CD4-positive, alpha-beta T cell treated with Interferon alpha-2 for 1 hour (primary cell): ENCODE measurements around the gene RBBP8NL.
A peak's percentile ranks its signal among the peaks of the same experiment; 100 is the strongest.
"Not testable (repeated sequence)": the region's sequence is repeated elsewhere in the genome, so short reads cannot be mapped to it uniquely, and the experiment has no call there.

Source experiments
- DNase-seq, 2 donors: peaks; one replicate each; pipeline ENCODE4 v3.0.0-alpha.2; 2020 to 2022

The RBBP8NL gene

DNA sequence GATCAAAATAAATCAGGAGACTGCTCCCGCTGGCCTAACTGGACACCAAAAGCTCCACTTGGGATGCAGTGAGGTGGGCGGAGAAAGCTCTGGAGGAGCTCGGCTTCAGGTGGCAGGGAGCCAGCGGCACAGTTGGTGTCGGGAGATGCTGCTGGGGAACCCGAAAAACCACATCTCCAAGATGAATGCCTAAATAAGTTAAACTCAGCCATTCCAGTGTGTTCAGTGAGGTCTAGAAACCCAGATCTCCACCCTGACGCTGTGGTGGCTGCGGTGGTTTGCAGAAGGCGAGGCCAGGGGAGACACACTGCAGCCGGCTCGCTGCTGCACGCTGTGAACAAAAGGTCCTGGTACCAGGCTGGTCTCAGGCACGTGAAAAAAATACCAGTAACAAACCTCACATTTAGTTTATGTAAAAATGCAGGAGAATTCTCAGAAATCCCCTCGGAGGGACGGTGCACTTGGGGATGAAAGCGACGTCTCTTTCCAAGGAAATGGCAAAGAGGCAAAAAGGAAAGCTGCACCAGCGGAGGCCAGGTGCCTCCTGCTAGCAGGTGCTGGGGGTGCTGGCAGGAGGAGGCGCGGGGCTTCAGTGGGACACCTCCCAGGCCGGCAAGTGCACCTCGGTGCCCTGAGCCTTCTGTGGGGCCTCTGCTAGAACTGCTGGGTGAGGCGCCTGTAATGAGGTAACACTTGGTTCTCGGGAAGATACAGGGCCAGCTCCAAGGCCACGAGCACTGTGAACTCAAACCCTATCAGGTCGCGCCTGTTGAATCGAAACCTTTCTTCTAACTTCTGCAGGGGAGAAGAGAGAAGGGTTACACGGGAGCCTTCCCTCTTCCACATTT is 36.8 kb downstream of the RBBP8NL start:
- no peak for DNase-seq

DNA sequence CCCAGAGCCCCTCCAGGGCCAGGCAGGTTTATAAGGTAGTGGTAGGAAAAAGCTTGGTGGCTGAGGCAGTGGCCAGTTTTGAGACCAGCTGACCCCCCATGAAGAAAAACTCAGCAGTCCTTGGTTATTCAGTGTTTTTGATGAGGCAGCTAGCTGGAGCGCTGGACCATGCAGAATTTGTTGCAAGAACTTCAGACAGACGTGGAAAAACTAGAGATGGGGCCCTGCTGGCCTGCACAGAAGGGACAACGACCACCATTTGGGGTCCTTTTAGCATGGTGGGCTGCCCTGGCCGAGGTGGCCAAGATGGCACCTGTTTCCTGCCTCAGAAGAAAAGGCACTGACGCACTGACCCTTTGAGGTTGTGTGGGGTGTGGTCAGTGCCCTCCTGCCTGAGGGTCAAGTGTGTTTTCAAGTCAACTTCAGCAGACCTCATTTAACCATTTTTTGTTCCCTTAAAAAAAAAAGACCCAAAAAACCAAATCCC is 37.7 kb downstream of the RBBP8NL start:
- DNase-seq, result no peak

DNA sequence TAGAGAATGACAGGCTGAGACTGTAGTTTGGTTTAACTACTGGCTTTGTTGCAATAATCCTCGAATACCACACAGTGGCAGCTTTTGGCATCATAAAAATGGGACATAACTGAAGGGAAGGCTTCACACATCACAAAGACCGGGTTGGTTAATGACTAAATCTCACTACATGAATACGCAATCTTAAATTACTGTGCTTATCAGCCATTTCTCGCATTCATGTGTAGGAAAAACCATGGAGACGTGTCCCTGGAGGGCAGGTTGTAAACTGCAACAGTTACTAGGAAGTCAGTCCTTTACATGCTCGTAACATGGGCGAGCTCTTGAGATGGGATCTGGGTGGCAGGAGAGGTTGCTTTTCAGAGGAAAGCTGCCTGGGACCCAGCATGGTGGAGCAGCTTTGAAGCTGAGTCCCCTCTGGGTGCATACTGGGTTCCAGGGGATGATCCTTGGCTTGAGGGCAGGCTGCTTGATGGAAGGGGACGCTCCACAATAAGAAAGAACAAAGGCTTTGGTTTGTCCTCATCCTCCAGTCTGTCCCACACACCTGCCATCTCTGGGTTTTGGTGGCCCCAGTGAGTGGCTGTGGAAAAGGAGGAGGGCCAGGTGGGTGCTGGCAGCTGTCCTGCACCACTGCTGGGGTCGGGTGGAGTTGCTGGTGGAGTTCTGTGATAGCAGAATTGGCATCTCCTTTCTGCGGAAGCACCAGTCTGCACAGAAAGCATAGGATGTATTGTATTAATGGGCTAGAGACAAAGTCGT is 38.3 kb downstream of the RBBP8NL start:
- no peak for DNase-seq

DNA sequence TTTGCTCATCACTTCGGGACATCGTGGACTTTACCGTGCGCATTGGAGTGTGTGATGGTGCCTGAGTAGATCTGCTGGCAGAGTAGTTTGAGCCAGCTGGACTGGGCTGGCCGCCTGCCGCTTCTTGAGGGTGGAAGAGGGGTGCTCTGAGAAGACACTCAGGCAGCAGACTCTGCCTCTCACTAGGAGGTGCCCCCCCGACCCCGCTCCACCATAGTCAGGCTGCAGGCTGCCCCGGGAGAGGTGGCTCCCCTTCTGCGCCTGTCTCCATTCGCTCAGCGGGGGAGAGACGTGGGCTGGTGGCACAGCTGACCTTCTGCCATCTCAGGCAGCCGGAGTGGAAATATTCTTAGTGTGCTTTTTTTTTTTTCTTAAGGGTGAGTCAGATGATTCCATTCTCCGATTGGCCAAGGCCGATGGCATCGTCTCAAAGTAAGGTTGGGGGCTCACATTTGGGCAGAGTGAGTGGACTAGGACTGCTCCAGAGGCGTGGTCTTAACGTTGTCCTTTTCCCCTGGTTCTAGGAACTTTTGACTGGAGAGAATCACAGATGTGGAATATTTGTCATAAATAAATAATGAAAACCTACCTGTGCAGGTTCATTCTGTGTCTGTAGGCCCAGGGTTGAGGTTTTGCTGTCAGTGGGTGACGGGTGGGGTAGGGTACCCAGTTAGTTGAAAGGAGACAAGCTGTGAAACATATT is 39.3 kb downstream of the RBBP8NL start:
- no peak for DNase-seq

DNA sequence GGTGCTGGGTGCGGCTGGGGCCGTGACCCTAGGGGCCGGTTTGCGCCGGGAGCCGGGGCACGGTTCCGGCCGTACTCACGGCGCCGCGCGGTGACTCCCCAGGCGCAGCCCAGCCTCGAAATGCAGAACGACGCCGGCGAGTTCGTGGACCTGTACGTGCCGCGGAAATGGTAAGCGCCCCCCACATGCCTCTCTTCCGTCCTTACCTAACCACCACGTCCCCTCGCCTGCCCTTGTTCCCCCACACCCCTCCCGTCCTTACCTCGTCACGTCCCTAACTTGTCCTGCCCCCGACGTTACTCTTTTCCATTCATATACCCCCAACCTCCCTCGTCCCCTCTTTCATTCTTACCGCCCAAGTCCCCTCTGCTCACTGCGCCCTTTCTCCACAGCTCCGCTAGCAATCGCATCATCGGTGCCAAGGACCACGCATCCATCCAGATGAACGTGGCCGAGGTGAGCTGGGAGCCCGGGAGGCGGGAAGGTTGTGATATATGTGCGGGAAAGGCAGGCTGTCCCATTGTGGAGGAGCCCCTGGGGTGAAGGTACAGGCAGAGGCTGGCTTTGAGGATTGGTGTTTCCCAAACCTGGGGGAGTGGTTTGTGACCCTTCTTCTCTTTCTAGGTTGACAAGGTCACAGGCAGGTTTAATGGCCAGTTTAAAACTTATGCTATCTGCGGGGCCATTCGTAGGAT is 40.0 kb downstream of the RBBP8NL start:
- no peak for DNase-seq

DNA sequence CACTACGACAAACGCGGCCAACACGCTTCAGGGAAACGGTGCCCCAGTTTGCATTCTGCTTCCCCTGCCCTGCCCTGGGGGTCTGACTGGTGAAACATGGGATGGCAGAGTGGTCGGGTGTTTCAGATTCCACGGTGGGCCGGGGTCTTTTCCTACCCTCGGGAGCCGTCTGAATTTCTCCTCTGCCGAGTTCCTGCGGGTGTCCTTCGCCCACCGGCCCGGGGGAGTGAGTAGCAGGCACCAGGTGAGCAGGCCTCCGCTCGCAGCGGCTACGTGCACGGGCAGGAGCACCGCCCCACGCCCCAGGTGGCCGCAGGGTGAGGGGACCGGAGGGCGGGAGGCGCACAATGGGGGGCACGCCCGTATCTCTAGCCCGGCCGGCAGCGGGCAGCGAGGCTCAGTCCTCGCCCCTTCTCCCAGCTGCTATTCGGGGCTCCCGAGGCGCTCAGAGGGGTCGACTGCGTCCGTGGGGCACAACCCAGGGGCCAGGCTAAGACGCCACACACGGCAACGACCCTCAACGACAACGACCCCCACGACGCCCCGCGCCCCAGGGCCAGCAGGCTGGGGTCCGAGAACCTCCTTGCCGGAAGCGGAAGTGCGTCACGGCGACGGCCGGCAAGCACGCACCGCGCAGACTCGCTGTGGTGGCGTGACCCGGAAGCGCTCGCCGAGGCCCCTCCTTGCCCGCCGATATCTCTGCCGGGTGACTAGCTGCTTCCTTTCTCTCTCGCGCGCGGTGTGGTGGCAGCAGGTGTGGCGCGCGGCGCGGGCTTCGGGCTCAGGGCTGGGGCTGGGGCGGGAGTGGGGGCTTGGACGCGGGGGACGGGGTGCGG is 40.7 kb downstream of the RBBP8NL start, which contains the start of gene RPS21:
RPS21 (plus strand) TSS at position 721 of the 836 bp plus-strand sequence. CDS start 236 bp downstream, outside the sequence.
- DNase-seq, result peak; percentile 93 to 94

DNA sequence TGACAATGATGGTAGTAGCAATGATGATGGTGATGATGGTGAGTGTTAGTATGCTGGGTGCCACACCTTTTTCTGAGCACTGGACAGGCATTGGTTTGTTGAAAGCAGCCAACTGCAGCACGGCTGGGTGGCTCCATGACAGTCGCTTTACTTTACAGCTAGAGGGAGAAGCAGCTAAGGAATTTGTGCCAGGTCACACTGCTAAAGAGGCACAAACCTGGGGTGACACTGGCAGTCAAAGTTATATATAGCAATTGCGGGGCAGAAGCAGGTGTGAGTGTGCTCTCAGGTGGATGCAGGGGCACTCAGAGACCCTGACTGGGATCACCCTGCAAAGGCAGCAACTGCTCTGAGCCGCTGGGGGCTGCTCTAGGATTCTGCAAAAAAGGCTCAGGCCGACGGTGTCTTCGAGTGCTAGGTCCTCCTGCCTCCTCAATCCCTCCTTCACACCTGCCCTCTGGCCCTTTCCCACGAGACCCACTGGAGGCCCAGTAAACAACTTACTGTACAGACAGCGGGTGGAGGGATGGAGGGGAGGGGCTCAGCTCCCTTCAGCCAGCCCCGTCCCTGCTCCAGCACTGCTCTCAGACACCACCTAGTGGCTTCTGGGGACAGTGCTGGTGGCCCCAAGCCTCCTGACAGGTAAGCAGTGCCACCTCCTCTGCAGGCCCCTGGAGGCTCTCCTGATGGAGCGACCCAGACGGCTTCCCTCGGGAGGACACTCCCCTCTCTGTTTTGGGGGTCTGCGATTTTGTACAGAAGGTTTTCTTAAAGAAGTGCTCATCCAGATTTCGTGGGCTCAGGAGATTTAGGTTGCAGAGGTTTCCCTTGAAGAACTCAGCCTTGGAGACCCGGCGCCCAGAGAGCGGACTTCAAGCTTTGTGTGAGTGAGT is 44.8 kb downstream of the RBBP8NL start:
- DNase-seq, result peak; percentile 80 to 84

DNA sequence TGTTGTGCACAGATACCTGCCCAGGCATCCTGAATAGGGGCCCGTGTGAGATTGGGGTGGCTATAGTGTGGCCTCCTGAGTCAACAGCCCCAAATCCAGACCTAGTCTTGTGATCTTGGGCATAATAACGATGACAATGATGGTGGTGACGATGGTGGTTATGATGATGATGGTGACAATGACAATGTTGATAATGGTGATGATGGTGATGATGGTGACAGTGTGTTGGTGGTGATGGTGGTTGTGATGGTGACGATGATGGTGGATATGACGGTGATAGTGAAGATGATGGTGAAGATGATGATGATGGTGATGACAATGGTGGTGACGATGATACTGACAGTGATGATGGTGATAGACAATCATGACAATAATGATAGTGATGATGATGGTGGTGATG is 45.5 kb downstream of the RBBP8NL start:
- DNase-seq, result no peak

DNA sequence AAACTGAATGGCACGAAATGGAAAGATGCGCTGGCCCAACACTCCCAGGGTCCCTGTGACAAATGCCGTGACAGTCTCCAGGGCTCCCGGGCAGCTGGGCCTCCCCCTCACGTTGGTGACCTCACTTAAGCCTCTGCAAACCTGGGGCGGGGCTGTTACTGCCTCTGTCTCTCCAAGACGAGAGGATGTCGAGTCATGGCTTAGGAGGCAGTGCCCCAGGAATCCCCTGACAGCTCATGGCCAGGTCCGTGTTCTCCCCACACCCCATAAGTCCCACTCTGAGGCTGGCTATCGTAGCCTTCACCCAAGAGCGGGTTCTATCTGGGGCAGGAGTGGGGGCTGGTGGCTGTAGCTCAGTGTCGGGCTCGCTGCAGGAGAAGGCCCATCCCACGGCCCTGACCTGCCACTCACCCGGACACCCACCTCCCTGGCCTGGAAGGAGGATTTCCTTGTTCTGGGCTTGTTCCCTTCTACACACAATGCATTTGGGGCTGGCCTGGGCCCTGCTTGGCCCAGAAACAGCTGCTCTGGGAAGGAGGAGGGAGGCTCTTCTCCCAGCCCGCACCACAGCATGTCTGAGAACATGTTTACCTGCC is 46.0 kb downstream of the RBBP8NL start:
- DNase-seq, result no peak

DNA sequence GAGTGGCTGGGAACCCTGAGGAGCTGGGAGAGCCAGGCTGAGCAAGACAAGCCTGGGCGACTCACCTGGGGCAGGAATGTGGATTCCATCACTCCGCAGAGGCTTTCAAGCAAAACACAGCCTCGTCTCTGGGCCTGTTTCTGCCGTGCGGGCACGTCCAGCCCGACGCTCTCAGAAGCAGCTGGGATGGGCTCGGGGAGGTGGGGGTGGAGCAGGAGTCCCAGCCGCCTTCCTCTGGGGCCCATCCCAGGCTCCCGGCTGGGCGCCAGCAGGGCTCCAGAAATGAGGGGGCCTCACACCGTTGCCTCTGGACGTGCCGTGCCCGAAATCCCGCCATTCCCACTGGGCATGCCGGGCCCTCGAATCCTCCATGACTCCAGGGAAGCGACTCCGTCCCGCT is 49.1 kb downstream of the RBBP8NL start:
- no peak for DNase-seq

DNA sequence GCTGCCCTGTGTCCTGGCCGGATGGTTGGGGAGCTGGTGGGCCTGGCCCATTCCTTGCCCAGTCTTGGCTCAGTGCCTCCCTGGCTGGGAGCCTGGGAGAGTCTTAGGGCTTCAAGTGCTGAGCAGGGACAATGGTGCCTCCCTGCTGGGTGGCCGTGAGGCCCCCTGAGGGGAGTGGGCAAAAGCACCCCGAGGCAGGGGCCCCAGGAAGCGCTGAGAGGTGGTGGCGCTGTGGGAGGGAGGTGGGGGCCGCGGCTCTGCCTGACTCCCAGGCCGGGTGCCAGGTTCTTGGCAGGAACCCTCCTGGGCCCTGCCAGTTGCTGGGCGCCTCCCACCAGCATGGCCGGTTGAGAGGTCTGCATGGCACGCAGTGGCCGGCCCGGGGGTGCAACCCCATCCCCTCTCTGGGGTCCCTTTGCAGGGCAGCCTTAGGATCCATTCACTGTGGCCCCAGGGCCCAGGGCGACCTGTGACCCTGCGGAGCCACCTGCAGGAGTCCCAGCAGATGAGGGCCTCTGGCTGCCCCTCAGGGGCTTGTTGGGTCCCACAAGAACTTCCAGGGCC is 49.6 kb downstream of the RBBP8NL start:
- no peak for DNase-seq

DNA sequence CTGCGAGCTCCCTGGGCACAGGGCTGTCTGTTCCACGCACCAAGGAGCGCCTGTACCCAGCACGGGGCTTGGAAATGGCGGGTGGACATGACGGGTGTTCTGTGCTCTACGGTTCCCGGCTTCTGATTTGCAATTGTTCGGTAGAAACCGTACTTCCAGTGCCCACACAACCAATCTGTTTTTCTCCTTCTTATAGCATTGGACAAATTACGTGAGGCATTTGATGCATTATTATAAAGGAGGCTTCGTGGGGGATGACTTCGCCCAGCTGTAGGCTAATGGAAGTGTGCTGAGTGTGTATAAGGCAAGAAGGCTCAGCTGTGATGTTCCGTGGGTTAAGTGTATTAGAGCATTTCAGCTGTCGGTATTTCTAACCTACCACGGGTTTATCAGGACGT is 50.3 kb downstream of the RBBP8NL start:
- DNase-seq, result no peak

DNA sequence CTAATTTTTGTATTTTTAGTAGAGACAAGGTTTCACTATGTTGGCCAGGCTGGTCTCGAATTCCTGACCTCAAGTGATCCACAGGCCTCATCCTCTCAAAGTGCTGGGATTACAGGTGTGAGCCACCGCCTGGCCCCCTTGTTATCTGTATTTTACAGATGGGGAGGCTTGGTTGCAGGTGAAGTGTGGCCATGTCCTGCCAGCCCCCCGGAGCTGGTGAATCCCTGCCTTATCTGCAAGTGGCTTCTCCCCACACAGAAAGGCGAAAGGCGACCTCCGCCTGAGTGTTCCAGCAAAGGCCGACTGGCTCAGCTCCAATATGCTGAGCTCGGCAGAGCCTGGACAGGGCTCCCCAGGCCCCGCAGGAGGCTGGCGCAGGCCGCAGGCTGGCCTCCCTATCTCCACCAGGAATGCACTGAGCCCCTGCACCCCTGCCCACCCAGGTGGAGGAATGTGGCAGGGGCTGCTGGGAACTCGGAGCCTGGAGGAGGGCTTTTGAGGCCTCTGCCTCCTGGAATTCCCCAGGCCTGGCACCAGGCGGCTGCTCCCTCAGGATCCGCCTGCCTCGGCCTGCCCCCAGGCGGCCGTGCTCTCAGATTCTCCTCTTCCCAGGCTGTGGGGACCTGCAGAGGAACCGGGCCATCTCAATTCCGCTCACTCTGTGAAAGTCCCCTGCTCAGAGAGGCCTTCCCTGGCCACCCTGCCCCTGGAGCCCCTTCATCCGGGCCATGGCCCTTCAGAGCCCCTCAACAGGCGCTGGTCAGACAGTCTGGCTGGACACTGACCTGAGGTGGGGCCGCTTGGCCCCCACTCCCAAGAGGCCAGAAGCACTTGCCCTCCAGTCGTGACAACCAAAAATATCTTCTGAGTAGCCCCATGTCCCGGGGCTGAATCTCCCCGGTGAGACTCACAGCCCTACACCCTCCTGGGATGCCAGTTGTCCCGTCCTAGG is 51.0 kb downstream of the RBBP8NL start:
- DNase-seq, result no peak

DNA sequence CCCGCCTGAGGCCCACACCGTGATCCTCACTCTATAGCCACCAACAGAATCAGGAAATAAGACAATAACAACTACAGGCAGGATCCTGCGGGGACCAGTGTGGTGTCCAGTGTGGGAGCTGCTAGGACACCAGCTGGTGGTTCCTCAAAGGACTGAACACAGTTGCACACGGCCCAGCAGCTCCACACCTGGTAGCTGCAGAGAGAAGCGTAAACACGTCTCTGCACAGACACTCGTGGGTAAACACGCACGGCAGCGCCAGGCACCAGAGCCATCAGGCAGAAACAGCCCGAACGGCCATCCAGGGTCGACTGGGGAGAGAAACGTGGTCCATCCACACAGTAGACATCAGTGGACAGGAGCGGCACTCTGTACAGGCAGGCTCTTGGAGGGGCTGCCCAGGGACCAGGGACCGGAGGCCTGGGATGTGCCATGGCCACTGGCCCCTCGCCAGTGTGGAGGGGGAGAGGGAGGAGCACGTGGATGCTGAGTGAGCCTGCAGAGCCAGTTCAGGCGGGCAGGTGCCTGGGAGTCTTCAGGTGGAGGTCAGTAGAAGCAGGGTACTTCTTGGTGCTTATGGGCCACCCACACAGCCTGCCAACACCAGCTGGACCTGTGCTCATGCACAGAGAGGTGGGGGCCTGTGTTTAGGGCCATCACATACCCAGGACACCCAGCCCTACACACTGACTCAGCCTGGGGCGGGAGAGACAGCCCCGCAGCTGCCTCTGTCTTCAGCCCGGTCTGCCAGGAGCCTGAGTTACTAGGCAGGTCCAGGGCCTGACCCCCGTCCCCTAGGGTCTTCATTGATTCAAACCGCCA is 52.8 kb downstream of the RBBP8NL start:
- DNase-seq, result no peak

DNA sequence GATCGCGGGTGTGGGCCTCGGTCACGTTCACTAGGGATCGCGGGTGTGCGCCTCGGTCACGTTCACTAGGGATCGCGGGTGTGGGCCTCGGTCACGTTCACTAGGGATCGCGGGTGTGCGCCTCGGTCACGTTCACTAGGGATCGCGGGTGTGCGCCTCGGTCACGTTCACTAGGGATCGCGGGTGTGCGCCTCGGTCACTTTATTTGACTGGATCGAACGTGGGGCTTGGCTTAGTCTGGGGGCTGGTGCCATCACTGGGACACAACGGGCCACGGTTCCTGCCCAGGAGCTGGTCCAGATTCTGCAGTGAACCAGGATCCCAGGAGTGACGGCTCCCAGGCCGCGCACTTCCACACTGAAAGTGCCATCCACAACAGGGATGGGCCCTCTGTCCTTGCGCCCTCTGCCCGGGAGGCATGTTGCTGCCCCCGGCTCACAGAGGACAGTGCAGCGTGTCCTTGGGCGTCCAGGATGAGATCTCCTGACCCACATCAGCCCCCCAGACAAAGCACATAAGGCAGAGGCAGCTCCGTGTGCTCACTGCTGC is 53.6 kb downstream of the RBBP8NL start:
- not testable (repeated sequence) for DNase-seq

DNA sequence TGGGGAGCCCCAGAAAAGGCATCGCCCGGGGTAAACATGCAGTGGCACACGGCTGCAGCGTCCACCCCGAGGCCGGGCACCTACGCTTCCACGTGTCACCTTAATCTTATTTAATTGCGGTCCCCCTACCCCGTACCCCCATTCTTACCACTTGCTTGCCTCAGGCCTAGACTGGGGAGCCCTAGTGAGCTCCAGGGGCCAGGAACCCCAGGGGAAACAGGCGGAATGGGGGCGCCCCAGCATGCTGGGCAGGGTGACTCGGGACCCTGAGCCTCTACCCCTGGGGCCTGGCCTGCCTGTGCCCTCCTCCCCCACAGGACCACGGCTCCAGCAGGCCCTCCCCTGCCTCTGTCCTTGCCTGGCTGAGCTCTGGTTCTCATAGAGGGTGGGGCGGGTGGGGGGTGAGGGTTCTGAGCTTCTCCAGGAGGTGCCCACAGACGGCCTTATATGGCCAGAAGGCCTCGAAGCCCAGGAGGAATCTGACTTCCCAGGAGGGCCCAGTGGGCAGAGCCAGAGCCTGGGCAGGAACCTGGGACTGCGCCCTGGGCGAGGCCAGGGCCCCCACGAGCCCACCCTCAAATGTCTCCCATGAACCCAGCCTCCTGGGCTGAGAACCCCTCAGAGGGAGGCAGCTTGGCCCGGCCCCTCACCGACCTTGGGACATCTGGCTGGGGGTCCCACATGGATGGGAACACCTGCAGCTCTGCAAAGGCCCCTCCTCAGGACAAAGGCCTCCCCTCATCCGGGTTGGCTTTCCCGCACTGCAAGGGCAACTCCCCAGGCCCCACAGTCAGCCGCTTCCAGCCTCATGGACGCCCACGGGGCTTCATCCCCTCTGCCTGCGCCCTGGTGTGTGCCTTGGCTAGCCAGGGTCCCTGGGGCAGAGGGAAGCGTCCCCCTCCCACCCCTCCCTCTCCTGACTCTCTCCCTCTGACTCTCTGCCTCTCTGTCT is 55.0 kb downstream of the RBBP8NL start:
- no peak for DNase-seq
